GM12801 (cell line): ENCODE measurements around the gene DLX5.

Experiments
- TF ChIP-seq, protein P1 (sequence below): IDR thresholded peaks from one replicate; pipeline ENCODE4 v1.5.1; 2011; ENCODE audit warnings: control low read depth; ENCODE audit not compliant: insufficient read length; ENCODE audit errors: extremely low read depth

The DLX5 gene

DNA sequence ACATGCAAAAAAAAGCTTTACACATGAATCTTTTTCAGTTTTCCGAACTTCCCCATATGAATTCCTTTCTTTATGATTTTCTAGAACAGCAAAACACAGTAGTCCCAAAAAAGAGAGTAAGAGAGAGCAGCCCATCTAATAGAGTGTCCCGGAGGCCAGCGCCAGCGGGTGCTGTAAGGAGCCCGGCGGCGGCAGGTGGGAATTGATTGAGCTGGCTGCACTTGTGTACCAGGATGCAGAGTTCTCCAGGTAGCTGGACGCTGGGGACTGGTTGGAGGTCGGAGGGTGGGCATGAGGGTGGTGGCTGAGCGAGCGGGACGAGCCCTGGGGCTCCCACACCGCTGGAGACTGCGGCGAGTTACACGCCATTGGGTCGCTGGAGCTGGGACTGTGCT lies 4.0 kb downstream of the DLX5 start:
- TF ChIP-seq, protein P1, sequence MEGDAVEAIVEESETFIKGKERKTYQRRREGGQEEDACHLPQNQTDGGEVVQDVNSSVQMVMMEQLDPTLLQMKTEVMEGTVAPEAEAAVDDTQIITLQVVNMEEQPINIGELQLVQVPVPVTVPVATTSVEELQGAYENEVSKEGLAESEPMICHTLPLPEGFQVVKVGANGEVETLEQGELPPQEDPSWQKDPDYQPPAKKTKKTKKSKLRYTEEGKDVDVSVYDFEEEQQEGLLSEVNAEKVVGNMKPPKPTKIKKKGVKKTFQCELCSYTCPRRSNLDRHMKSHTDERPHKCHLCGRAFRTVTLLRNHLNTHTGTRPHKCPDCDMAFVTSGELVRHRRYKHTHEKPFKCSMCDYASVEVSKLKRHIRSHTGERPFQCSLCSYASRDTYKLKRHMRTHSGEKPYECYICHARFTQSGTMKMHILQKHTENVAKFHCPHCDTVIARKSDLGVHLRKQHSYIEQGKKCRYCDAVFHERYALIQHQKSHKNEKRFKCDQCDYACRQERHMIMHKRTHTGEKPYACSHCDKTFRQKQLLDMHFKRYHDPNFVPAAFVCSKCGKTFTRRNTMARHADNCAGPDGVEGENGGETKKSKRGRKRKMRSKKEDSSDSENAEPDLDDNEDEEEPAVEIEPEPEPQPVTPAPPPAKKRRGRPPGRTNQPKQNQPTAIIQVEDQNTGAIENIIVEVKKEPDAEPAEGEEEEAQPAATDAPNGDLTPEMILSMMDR: no peak

DNA sequence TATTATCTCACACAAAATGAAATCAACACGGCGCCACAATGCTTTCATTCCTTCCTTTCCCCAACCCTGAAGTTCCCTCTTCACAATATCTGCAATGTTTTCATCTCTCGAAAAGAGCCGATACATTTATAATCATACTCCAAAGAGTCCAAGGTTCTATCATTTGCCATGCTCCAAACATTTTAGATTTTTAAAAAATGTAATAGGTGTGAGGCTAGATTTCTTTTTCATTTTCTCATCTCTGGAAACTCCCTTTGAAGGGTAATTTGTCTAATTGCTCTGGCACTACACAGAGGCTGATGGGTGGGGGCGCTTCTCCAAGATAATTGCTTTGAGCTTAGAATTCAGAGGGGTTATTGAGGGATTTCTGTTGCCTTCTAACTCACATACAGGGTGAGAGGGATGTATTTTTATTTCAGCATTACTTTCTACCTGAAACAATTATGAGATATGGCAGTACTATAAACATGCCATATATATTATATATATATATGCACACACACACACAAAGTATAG lies 4.9 kb downstream of the DLX5 start:
- TF ChIP-seq, protein P1: no peak

DNA sequence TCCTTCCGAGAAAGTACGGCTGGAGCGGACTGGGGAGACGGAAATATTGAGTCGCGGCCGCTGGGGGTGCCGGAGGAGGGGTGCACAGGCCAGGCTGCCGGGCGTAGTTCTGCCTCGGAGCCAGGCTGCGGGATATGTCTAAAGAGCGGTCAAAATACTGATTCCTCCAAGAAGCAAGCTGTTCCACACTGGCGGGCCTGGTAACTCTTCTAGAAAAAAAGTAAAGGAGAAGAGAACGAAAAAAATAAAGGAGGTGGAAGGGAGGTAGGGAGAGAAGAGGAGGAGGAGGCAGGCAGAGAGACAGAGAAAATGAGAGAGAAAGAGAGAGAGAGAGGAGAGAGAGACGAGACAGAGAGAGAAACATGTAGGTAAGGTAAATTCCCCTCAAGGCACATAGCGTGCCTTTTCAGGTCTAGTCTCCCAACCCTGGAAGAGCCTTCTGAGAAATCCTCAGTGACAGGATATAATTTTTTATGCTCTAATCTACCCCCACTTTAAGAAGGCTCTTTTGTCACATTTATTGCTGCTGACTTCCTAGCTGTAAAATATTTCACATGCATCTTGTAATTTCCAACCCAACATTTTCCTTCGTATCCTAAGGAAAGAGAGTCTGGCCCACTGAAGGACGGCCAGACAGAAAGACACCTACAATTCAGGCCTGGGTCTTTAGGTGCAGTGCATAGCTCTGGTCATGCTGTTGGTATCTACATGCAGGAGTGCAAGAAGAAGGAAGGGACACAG lies 5.7 kb downstream of the DLX5 start:
- TF ChIP-seq, protein P1: no peak

DNA sequence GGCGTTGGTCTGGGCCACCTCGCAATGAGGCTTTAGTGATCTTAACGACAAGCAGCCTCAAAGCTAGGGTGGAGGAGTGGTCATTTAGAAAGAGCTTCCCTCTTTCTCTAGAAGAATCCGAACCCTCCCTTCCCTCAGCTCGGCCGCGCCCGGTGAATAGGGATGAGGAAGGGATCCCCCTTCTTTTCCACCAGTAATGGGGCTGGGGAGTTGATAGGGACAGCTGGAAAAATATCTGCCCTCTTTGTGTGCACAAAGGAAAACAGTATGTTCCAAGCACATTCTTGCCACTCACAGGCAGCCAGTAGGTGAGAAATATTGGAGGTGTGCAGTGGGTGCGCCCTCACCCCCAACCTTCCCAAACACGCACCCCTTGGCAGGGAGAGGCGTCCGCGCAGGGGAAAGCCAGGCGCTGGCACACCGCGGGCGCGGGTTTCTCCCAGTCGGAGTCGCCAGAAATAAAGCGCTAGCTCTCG lies 6.5 kb downstream of the DLX5 start:
- TF ChIP-seq, protein P1: no peak

DNA sequence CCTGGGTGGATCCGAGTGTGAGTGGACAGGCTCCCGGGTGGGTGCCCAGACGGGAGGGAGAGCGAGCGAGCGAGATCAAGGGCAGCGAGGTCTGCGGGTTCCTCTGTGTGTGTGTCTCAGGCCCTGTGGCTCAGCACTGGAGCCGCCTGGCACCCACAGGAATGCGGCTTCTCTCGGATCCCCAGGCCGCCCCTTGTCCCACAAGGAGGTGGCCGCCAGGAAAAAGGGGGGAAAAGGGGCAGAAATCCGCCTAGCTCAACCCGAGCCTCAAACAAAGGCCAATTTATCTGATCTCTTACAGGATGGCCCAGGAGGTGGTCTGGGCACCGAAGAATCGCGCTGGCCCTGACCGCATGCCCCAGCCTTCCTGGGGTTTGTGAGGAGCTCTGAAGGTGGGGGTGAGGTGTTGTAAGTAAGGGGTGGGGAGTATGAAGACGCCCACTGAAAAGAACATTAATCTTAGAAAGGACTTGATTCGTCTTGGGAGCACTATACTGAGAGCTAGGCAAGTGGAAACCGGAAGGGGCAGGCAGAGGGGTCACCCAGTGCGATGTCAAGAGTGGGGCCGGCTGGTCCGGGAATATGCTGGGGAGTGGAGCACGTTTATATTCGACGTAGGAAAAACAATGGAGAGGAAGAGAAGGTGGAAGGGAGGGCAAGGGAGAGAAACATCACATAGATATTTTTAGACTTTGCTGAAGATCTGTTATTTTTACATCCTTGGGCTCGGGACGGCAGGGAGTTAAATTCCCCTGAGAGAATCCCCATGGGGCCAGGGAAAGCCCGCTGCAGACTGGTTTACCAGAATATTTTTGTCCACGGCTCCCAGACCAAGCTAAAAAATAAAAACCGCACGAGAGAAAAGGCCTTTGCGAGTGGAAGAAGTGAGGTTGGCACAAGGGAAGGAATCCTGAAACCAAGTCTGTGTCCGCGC lies 7.2 kb downstream of the DLX5 start:
- TF ChIP-seq, protein P1: no peak

DNA sequence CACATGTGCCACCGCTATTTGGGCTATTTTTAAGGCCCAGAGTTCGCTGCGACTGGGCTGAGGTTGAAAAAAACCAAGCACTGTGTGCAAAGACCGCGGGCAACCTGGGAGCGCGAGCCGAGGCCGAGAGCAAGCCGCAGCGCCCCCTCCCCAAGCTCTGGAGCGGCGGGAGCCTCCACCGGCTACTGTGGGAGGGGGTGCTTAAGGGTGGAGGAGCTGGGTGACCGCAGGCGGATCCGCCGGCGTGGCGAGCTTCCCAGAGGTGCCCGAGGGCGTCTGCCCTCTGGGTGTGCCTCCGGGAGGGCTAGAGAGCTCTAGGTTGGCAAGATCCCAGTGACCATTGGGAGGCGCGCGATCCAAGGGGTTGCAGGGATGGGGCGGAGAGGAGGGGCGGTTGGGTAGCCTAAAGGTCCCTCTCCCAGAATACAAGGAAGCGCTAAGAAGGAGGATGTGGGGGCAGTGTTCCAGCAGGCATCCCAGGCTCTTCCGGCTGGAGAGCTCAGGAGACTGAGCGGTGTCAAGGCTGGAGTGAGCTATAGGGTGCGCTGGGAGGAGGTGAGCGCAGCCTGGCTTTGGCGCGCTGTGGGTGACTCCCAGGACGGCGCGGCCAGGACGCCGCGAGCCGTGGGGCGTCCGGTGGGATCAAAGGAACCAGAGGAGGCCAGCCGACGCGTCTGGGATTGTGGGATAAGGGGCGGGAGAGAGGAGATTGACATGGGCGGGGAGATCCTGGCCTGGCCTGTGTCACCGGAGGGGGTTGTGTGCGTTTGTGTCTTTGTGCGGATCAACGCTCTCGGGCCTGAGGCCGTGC lies 8.0 kb downstream of the DLX5 start:
- TF ChIP-seq, protein P1: no peak
